Prostate gland (tissue), 2 donors: Measurements from ENCODE around the gene PCTP. TPM values are rescaled to one million over a fixed set of nuclear protein-coding genes. Genes with fewer than 3 reads are reported as not detected.

Experiments used
- DNase-seq: peaks from one replicate; pipeline ENCODE4 v3.0.0-alpha.2; 2019; ENCODE audit warnings: low spot score
- H3K27ac ChIP-seq, 2 donors: fragments of 200-600 bp; sonication (generic); 2 replicates each; pipeline ENCODE4 v1.5.1; 2017 to 2019
- H3K27me3 ChIP-seq: fragments of 200-600 bp; sonication (generic); replicated peaks from 2 replicates; pipeline ENCODE4 v1.5.1; 2019; ENCODE audit not compliant: insufficient read depth
- H3K36me3 ChIP-seq, 2 donors: fragments of 200-600 bp; sonication (generic); 1 replicate in 1 of 2; 2 replicates in 1 of 2; pipeline versions ENCODE4 v1.5.1 to v1.8.1; 2017 to 2019
- H3K4me1 ChIP-seq: fragments of 200-600 bp; sonication (generic); replicated peaks from 2 replicates; pipeline ENCODE4 v1.5.1; 2019
- H3K4me3 ChIP-seq, 2 donors: fragments of 200-600 bp; sonication (generic); 2 replicates each; pipeline ENCODE4 v1.5.1; 2017 to 2019
- H3K9me3 ChIP-seq: fragments of 200-600 bp; sonication (generic); 2 replicates; pipeline ENCODE4 v1.5.1; 2017
- POLR2A ChIP-seq: fragments of 450-650 bp; IDR thresholded peaks from one replicate; pipeline ENCODE4 v1.6.1; 2016; ENCODE audit warnings: antibody characterized with exemption, mild to moderate bottlenecking
- POLR2AphosphoS5 ChIP-seq: sonication (generic); formaldehyde crosslinking; IDR thresholded peaks from one replicate; pipeline ENCODE4 v1.6.1; 2017; ENCODE audit warnings: antibody characterized with exemption
- WGBS: methylation state at CpG from one replicate; pipeline ENCODE4 v1.1.5; 2018; 5-methylcytosine and 5-hydroxymethylcytosine counted together
- intact Hi-C: fragments of 100-400 bp; cut with DNase I; formaldehyde crosslinking; loops from one replicate; pipeline ENCODE4 v1.14.2; 2022
- total RNA-seq, 2 donors: library from RNA; depleted of rRNA; stranded (reverse); fragments of >200 nt; gene quantifications; one replicate each; pipeline ENCODE4 v1.1.0, GENCODE V29; 2016
- TF ChIP-seq, protein P1 (sequence below), 4 experiments: fragments of 200-600 bp in 2 of 4; fragments of 450-650 bp in 2 of 4; sonication (generic) in 2 of 4; IDR thresholded peaks; 1 replicate in 3 of 4; 2 replicates in 1 of 4; pipeline ENCODE4 v1.5.1; 2016 to 2019; ENCODE audit warnings: antibody characterized with exemption in 4 of 4, mild to moderate bottlenecking in 2 of 4, moderate library complexity in 2 of 4

Gene PCTP
- total RNA-seq, 2 donors from 2014 or later = 14.7 to 21.9 TPM

- H3K27me3 ChIP-seq = no peaks in the 10 kb centered on the region
- no peak overlapping the region for H3K27ac ChIP-seq
- TF ChIP-seq, protein P1, sequence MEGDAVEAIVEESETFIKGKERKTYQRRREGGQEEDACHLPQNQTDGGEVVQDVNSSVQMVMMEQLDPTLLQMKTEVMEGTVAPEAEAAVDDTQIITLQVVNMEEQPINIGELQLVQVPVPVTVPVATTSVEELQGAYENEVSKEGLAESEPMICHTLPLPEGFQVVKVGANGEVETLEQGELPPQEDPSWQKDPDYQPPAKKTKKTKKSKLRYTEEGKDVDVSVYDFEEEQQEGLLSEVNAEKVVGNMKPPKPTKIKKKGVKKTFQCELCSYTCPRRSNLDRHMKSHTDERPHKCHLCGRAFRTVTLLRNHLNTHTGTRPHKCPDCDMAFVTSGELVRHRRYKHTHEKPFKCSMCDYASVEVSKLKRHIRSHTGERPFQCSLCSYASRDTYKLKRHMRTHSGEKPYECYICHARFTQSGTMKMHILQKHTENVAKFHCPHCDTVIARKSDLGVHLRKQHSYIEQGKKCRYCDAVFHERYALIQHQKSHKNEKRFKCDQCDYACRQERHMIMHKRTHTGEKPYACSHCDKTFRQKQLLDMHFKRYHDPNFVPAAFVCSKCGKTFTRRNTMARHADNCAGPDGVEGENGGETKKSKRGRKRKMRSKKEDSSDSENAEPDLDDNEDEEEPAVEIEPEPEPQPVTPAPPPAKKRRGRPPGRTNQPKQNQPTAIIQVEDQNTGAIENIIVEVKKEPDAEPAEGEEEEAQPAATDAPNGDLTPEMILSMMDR (IDR thresholded peaks at IDR 0.05) = no peak
- TF ChIP-seq POLR2AphosphoS5 = no peak
- no peak for TF ChIP-seq POLR2A
- H3K4me1 ChIP-seq = no peaks in the 10 kb centered on the region
- no peak for DNase-seq
- WGBS = 74% methylated on average over 2 of the region's 2 CpGs
- no peaks in the 10 kb centered on the region for H3K36me3 ChIP-seq
- intact Hi-C loops = no loop called here
- no peaks in the 10 kb centered on the region for H3K9me3 ChIP-seq
- no peak overlapping the region for H3K4me3 ChIP-seq
Observed at GRCh38 chr17:55806745-55807495, 56.1 kb downstream of the PCTP start.

GRCh38 chr17:55811536-55811935 lies 60.7 kb downstream of the PCTP start:
- WGBS = 83% methylated on average over 4 of the region's 4 CpGs

GRCh38 chr17:55812323-55812722 lies 61.5 kb downstream of the PCTP start:
- Histone ChIP-seq H3K4me1 (no peaks in the 10 kb centered on the region), H3K27ac (no peak overlapping the region), H3K27me3 (no peaks in the 10 kb centered on the region), H3K4me3 (no peak overlapping the region), H3K9me3 (no peaks in the 10 kb centered on the region), H3K36me3 (no peaks in the 10 kb centered on the region)
- intact Hi-C loops = no loop called here
- 65% methylated on average over 3 of the region's 3 CpGs for WGBS
- DNase-seq = no peak
- TF ChIP-seq, protein P1 (IDR thresholded peaks at IDR 0.05) = no peak
- TF ChIP-seq POLR2AphosphoS5 (no peak), POLR2A (no peak)

More at GRCh38 chr17:55811536-55811935, 60.7 kb downstream of the PCTP start:
- Histone ChIP-seq H3K27me3 (no peaks in the 10 kb centered on the region), H3K4me3 (no peak overlapping the region), H3K9me3 (no peaks in the 10 kb centered on the region), H3K27ac (no peak overlapping the region), H3K36me3 (no peaks in the 10 kb centered on the region), H3K4me1 (no peaks in the 10 kb centered on the region)
- no peak for DNase-seq
- TF ChIP-seq POLR2A = no peak
- TF ChIP-seq, protein P1 (IDR thresholded peaks at IDR 0.05) = no peak
- no peak for TF ChIP-seq POLR2AphosphoS5
- intact Hi-C loops = no loop called here

DNA sequence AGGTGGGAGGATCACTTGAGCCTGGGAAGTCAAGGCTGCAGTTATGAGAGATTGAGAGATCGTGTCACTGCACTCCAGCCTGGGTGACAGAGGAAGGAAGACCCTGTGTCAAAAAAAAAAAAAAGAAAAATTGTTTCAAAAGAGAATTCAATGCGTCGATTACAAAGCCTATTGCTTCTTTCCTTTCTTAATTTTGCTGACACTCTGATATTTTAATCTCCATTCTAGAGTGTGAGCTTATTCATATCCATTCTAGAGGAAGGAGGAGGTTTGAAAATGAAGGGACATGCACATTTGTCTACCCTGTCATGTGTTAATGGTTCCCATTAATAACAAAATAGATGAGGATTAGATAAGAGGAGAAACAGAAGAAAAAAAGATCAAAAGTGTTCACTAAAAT lies 63.1 kb downstream of the PCTP start:
- Histone ChIP-seq H3K27ac (no peak overlapping the region), H3K27me3 (no peaks in the 10 kb centered on the region), H3K9me3 (no peaks in the 10 kb centered on the region), H3K4me3 (no peak overlapping the region), H3K4me1 (no peaks in the 10 kb centered on the region), H3K36me3 (no peaks in the 10 kb centered on the region)
- TF ChIP-seq POLR2A (no peak), POLR2AphosphoS5 (no peak)
- TF ChIP-seq, protein P1 (IDR thresholded peaks at IDR 0.05) = no peak
- intact Hi-C loops = no loop called here
- DNase-seq = no peak
- 84% methylated on average over 3 of the region's 3 CpGs for WGBS

DNA sequence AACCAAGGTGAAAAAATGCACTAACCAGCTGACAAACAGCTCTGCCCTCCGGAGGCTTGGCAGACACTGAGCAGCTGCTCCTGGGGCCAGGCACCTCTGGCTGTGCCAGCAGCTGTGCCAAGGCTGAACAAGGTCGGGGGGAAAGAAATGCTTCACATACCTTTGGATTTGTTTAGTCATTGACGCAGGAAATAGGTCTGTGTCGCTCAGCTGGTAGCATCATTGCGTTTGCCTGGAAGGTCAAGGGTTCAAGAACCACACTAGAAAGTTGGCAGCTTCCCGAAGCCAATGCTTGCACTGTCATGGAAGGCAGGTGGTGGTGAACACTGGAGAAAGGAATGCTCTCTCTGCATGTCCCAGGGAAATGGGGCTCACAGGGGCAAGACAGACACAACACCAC lies 63.5 kb downstream of the PCTP start:
- Histone ChIP-seq H3K36me3 (no peaks in the 10 kb centered on the region), H3K27ac (no peak overlapping the region), H3K9me3 (no peaks in the 10 kb centered on the region), H3K4me3 (no peak overlapping the region), H3K27me3 (no peaks in the 10 kb centered on the region), H3K4me1 (no peaks in the 10 kb centered on the region)
- intact Hi-C loops = no loop called here
- TF ChIP-seq, protein P1 (IDR thresholded peaks at IDR 0.05) = no peak
- TF ChIP-seq POLR2A (no peak), POLR2AphosphoS5 (no peak)
- DNase-seq = no peak
- 42% methylated on average over 6 of the region's 6 CpGs for WGBS
